ENCODE data around the gene MSI1.
"Not testable (repeated sequence)": the region's sequence is repeated elsewhere in the genome, so short reads cannot be mapped to it uniquely, and the experiment has no call there.

- not testable (repeated sequence) for TF ChIP-seq PHF8 (IDR thresholded peaks at IDR 0.05; ENCODE audit: borderline replicate concordance, low read depth)
- TF ChIP-seq CTCF (IDR thresholded peaks at IDR 0.05): peak; percentile 59
Observed at GRCh38 chr12:120335447-120335846, 33.5 kb downstream of the MSI1 start.

All from A549 (cell line).